Liver (tissue), 3 donors: ENCODE data around the gene TNIP3.

Experiments used
- CTCF ChIP-seq: fragments of 150-350 bp; IDR thresholded peaks from 2 replicates; pipeline ENCODE4 v1.5.1; 2017; ENCODE audit warnings: improper control_type of control experiment, low read depth, low read length; ENCODE audit not compliant: missing input control
- GABPA ChIP-seq, 2 donors: IDR thresholded peaks in 1 of 2; conservative IDR thresholded peaks in 1 of 2; 2 replicates each; pipeline ENCODE4 v1.6.1; 2016; ENCODE audit warnings: antibody characterized with exemption in 2 of 2, mild to moderate bottlenecking in 1 of 2, moderate library complexity in 1 of 2
- donor health status: healthy.
- donor health status: healthy.

- TF ChIP-seq GABPA (IDR thresholded peaks at IDR 0.05 in 1 of 2, conservative IDR thresholded peaks at IDR 0.05 in 1 of 2) (no peak), CTCF (no peak)
Observed at GRCh38 chr4:121129606-121130325, 34.4 kb downstream of the TNIP3 start.
